ENCODE measurements around the gene SV2B.

The SV2B gene

GRCh38 chr15:91142106-91142744 lies 42.2 kb downstream of the SV2B start:
- TF ChIP-seq CTCF (IDR thresholded peaks at IDR 0.05): peak; percentile 73

DNA sequence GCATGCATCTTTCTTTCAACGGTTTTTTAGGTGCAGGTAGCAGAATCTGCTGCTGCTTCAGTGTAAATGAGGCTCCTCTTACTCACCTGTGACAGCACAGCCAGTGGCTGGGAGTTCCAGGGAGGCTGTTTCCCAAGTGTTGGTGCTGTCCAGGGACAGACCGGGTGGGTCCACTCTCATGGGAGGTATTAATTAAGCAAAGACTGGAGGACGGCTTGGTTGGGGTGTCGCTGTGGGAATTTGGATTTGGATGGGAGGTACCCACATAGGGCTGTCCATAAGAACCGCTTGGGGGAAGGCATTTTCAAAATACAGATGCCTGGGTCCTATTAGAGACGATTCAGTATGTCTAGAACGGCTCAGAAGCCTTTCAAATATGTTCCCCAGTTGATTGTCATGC lies 42.9 kb downstream of the SV2B start:
- no peak for TF ChIP-seq CTCF (IDR thresholded peaks at IDR 0.05)

DNA sequence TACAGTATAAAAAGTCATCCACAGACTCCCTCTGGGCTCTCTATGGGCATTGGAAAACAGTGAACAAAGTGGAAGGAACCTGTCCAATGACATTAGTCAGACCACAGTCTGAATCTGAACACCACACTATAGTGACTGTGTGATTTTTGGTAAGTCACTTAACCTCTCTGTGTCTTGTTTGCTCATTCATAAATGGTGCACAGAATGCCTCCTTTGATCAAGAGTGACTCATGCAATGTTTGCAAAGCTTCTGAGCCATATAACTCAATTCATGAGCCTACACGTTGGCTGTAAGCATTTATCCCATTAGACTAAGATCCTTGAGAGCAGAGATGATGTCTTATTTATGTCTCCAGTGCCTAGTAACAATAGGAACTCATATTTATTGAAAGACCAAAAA lies 46.7 kb downstream of the SV2B start:
- no peak for TF ChIP-seq CTCF (IDR thresholded peaks at IDR 0.05)

DNA sequence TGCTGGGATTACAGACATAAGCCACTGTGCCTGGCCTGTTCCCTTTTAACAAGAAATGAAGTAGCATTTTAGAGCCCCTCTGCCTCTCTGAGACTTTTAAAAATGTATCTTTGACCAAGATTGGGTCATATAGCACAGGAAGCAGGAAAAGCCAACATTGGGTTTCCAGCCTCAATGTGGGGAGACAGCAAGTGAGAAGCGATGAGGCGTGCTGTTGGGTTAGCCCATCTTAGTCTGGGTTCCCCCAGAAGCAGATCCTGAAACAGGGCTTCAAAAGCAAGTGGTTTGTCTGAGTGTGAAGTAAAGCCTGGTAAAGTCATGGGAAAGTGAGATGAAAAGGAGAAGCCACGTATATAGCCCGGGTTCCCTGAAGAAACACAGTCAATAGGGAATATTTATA lies 48.2 kb downstream of the SV2B start:
- no peak for TF ChIP-seq CTCF (IDR thresholded peaks at IDR 0.05)

DNA sequence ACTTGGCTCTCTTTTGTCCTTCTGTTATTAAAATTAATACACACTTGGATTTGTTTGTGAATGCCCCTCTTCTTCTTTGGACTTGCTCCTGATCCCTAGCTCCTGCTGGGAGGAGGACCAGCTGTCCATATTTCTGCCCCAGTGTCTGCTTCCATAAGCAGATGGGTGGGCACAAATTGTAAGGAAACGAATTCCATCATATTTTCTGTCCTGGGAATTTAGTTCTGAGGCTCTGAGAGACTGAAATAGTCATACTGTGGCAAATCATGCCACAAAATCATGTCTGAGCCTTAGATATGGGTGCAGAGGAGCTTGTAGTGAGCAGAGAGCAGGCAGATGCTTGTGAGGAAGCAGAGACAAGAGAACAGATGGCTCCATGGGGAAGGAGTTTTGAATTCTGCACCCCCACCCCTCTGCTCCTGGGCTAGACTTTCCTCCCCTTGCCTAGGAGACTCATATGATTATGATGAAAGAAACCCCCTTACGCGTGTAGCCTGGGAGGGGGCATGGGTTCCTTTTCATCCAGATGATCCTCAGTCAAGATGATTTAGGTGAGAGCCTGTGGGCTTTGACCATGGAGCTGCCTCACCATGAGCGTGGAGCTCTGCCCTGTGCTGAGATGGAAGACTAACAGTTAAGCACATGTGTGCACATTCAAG lies 50.6 kb downstream of the SV2B start:
- no peak for TF ChIP-seq CTCF (IDR thresholded peaks at IDR 0.05)

DNA sequence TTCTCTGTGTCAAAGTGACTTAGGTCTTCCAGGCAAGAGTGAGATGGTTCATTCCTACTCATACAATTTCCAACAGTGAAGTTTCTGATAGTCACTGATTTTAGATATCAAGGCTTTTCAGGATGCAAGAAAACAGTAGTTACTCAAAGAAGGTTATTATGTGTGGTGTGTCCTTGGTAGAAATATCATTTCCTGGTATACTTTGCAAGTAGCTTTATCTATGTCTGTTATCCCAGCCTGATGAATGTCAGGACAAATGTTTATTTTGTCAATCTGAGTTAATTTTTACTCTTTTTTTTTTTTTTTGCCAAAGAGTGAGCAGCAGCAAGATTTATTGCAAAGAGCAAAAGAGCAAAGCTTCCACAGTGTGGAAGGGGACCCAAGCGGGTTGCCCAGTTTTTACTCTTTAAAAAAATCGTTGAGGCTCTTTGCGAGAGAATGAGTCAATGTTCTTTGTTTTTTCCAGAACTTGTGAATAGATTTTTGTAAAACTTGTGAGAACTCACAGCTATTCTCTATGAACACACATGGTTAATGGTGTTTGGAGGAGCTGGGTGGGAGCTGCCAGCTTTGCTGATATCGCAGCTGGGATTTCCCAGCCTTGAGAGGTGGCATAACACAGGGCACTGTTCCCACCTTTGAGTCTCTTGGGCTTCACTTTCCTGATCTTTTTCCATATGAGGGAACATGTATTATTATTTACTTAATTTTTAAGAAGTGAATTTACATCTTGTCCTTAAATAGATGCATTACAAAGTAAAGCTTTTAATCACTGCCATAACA lies 51.9 kb downstream of the SV2B start:
- no peak for TF ChIP-seq CTCF (IDR thresholded peaks at IDR 0.05)

- no peak for TF ChIP-seq CTCF (IDR thresholded peaks at IDR 0.05)
Measured at GRCh38 chr15:91152896-91153581, 53.0 kb downstream of the SV2B start.

All from LNCAP (cell line).